Adrenal gland (tissue), 12 donors: ENCODE data around the gene TRIM24. TPM values are rescaled to one million over a fixed set of nuclear protein-coding genes. Genes with fewer than 3 reads are reported as not detected.

Experiments used
- DNase-seq, 7 donors: peaks; one replicate each; pipeline ENCODE4 v3.0.0-alpha.2; 2019 to 2020
- H3K27ac ChIP-seq, 5 donors: fragments of 200-600 bp; sonication (generic) in 4 of 5; 1 replicate in 3 of 5; 2 replicates in 2 of 5; pipeline versions ENCODE4 v1.5.1 to v1.8.0; 2016 to 2020; ENCODE audit warnings: mild to moderate bottlenecking in 1 of 5
- H3K27me3 ChIP-seq: fragments of 200-600 bp; 2 replicates; pipeline ENCODE4 v1.8.0; 2021
- H3K36me3 ChIP-seq, 2 donors: fragments of 200-600 bp; replicated peaks in 1 of 2; 1 replicate in 1 of 2; 2 replicates in 1 of 2; pipeline versions ENCODE4 v1.5.1 to v1.8.0; 2018 to 2022
- H3K4me1 ChIP-seq, 2 donors: fragments of 200-600 bp; replicated peaks in 1 of 2; 1 replicate in 1 of 2; 2 replicates in 1 of 2; pipeline versions ENCODE4 v1.5.1 to v1.8.0; 2018 to 2021
- H3K4me3 ChIP-seq, 4 donors: fragments of 200-600 bp; sonication (generic) in 3 of 4; one replicate each; pipeline ENCODE4 v1.5.1; 2016 to 2018
- H3K9me3 ChIP-seq, 3 donors: fragments of 200-600 bp; sonication (generic) in 1 of 3; replicated peaks in 1 of 3; 1 replicate in 2 of 3; 2 replicates in 1 of 3; pipeline versions ENCODE4 v1.5.1 to v1.8.0; 2016 to 2021
- POLR2A ChIP-seq, 2 donors: fragments of 450-650 bp; IDR thresholded peaks; one replicate each; pipeline ENCODE4 v1.6.1; 2017; ENCODE audit warnings: antibody characterized with exemption in 2 of 2, mild to moderate bottlenecking in 2 of 2, moderate library complexity in 1 of 2
- WGBS, 4 donors: extraction: QIAGEN DNeasy Blood & Tissue Kit in 2 of 4; methylation state at CpG; one replicate each; pipeline versions ENCODE4 v1.1.5 to v1.1.7; 2013 to 2017; 5-methylcytosine and 5-hydroxymethylcytosine counted together
- intact Hi-C, 2 donors: fragments of 100-400 bp; cut with DNase I; formaldehyde crosslinking; loops; one replicate each; pipeline versions ENCODE4 v1.14.1 to v1.15.0; 2022 to 2023
- polyA plus RNA-seq, 3 donors: library from polyadenylated mRNA; stranded (reverse); fragments of 200-250 nt in 2 of 3; fragments of 350-450 nt in 1 of 3; fragmentation: Illumina TruSeq in 1 of 3; extraction: RNeasy Lipid Tissue Mini Kit (QIAGEN cat#74804) in 1 of 3; gene quantifications; one replicate each; pipeline ENCODE4 v1.2.3, GENCODE V29; 2013 to 2014
- total RNA-seq, 9 donors: library from RNA; depleted of rRNA in 4 of 9; stranded (reverse); fragments of >200 nt in 4 of 9; fragments of 120-200 nt in 1 of 9; fragmentation: NEBNext Ultra II Directional in 1 of 9; extraction: Animal tissue kit (Norgen Biotek cat#: 25700) in 1 of 9; gene quantifications; one replicate each; pipeline versions ENCODE4 v1.1.0 to v1.2.4, GENCODE V29; 2013 to 2023
- TF ChIP-seq, protein P1 (sequence below), 6 experiments: fragments of 450-650 bp in 4 of 6; fragments of 200-600 bp in 2 of 6; sonication (generic) in 1 of 6; IDR thresholded peaks; 1 replicate in 5 of 6; 2 replicates in 1 of 6; pipeline versions ENCODE4 v1.5.1 to v1.8.0; 2016 to 2021; ENCODE audit warnings: antibody characterized with exemption in 6 of 6, mild to moderate bottlenecking in 2 of 6, moderate library complexity in 1 of 6
- donor health status: healthy with polysubstance abuse.
- donor health status: Bipolar disorder and iron deficiency.
- donor health status: DM: yes; HTN: yes; CAD: no.
- donor health status: DM: no; HTN: no; CAD: no.
- donor health status: DM: no; HTN: no; CAD: no.
- donor health status: DM: yes; HTN: yes; CAD: no.

Gene TRIM24
- total and polyA plus RNA-seq, 12 donors, result 22.7 to 103 (median 59.4) TPM

DNA sequence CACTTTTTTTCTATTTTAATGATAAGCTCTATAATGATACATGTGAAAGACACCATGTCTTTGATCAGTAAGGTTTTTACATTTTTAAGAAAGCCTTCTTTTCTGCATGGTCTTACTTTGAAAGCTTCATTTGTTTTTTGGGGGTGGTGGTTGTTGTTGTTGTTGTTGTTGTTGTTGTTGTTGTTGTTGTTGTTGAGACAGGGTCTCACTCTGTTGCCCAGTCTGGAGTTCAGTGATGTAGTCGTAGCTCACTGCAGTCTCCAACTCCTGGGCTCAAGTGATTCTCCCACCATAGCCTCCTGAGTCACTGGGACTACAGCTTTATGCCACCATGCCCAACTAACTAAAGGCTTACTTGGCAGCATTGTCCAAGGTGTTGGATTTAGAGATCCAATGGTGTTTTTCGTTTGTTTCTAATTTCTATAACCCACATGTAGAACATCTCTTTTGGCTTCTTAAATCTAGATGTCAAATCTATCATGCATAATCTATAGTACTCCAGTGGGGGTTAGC, 45.4 kb downstream of the TRIM24 start:
- no peaks in the 10 kb centered on the region for H3K9me3 ChIP-seq
- no peak for TF ChIP-seq POLR2A (IDR thresholded peaks at IDR 0.05)
- TF ChIP-seq, protein P1, sequence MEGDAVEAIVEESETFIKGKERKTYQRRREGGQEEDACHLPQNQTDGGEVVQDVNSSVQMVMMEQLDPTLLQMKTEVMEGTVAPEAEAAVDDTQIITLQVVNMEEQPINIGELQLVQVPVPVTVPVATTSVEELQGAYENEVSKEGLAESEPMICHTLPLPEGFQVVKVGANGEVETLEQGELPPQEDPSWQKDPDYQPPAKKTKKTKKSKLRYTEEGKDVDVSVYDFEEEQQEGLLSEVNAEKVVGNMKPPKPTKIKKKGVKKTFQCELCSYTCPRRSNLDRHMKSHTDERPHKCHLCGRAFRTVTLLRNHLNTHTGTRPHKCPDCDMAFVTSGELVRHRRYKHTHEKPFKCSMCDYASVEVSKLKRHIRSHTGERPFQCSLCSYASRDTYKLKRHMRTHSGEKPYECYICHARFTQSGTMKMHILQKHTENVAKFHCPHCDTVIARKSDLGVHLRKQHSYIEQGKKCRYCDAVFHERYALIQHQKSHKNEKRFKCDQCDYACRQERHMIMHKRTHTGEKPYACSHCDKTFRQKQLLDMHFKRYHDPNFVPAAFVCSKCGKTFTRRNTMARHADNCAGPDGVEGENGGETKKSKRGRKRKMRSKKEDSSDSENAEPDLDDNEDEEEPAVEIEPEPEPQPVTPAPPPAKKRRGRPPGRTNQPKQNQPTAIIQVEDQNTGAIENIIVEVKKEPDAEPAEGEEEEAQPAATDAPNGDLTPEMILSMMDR (IDR thresholded peaks at IDR 0.05), result no peak
- no peak for DNase-seq
- intact Hi-C loops, result no loop called here
- WGBS, 4 donors, result 92 to 100% (median 97%) methylated on average over 2 of the region's 2 CpGs
- H3K27me3 ChIP-seq, result no peaks in the 10 kb centered on the region
- H3K27ac ChIP-seq, result no peak overlapping the region
- no peak overlapping the region for H3K4me3 ChIP-seq
- peaks cover 7 to 15% of the 10 kb centered on the region in 2 donors for H3K4me1 ChIP-seq
- peaks cover 0 to 3% of the 10 kb centered on the region in 2 donors for H3K36me3 ChIP-seq

- intact Hi-C loops, result no loop called here
- peaks cover 0 to 3% of the 10 kb centered on the region in 2 donors for H3K36me3 ChIP-seq
- TF ChIP-seq, protein P1 (IDR thresholded peaks at IDR 0.05), result no peak
- TF ChIP-seq POLR2A (IDR thresholded peaks at IDR 0.05), result no peak
- H3K4me3 ChIP-seq, result no peak overlapping the region
- H3K27ac ChIP-seq, result no peak overlapping the region
- H3K4me1 ChIP-seq, result peaks cover 7 to 15% of the 10 kb centered on the region in 2 donors
- no peaks in the 10 kb centered on the region for H3K9me3 ChIP-seq
- DNase-seq, result no peak
- H3K27me3 ChIP-seq, result no peaks in the 10 kb centered on the region
- WGBS, 4 donors, result 0 to 53% (median 0%) methylated on average over 1 of the region's 1 CpG
Observed at GRCh38 chr7:138506764-138507163, 46.7 kb downstream of the TRIM24 start.

DNA sequence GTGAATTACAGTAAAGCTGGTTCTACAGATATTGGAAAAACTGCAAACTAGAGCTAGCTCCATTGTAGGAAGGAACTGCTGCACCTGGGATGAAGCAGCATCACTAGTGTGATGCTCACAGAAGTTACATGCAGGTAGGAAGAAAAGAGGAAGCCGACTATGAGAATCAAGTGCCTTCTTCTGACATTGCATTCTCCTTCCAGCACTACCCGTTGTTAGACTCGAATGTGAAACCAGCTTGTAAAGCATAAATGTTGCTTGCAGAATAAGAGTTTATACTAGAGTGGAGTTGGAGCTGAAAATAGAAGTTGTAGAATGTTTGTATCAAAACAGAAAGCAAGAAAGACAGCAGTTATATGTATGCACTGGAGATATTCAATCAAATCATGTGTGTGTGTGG, 49.9 kb downstream of the TRIM24 start:
- TF ChIP-seq, protein P1 (IDR thresholded peaks at IDR 0.05), result no peak
- TF ChIP-seq POLR2A (IDR thresholded peaks at IDR 0.05), result no peak
- no peaks in the 10 kb centered on the region for H3K27me3 ChIP-seq
- no peak for DNase-seq
- intact Hi-C loops, result no loop called here
- WGBS, 4 donors, result 74 to 81% (median 78%) methylated on average over 3 of the region's 3 CpGs
- no peak overlapping the region for H3K4me3 ChIP-seq
- H3K9me3 ChIP-seq, result no peaks in the 10 kb centered on the region
- H3K4me1 ChIP-seq, result peaks cover 8 to 10% of the 10 kb centered on the region in 2 donors
- H3K36me3 ChIP-seq, result no peaks in the 10 kb centered on the region
- no peak overlapping the region for H3K27ac ChIP-seq

- no peak for TF ChIP-seq POLR2A (IDR thresholded peaks at IDR 0.05)
- TF ChIP-seq, protein P1 (IDR thresholded peaks at IDR 0.05), result no peak
- no peak overlapping the region for H3K27ac ChIP-seq
- intact Hi-C loops, result no loop called here
- H3K4me3 ChIP-seq, result no peak overlapping the region
- H3K9me3 ChIP-seq, result no peaks in the 10 kb centered on the region
- DNase-seq, result no peak
- H3K36me3 ChIP-seq, result no peaks in the 10 kb centered on the region
- peaks cover 8 to 10% of the 10 kb centered on the region in 2 donors for H3K4me1 ChIP-seq
- WGBS, 4 donors, result 99 to 100% (median 100%) methylated on average over 3 of the region's 3 CpGs
- H3K27me3 ChIP-seq, result no peaks in the 10 kb centered on the region
Observed at GRCh38 chr7:138512092-138512858, 52.2 kb downstream of the TRIM24 start.
